Endothelial cell of umbilical vein (primary cell): ENCODE results near the gene CCDC117. TPM values are rescaled to one million over a fixed set of nuclear protein-coding genes. Genes with fewer than 3 reads are reported as not detected.

ENCODE experiments used
- BruUV-seq: library from RNA; stranded (reverse); fragments of 400-500 nt; replicated peaks from 2 replicates; lab custom pipeline; 2021; lab: Mats Ljungman, UMichigan
- CTCF ChIA-PET: fragments of 300-600, 350-600 bp; sonication (Branson Sonifier 250); formaldehyde crosslinking; loops from one replicate; lab custom pipeline; 2021; ENCODE audit warnings: antibody characterized with exemption, inconsistent platforms; lab: Charles Lee
- POLR2A ChIA-PET: fragments of 300-600, 350-600 bp; sonication (Branson Sonifier 250); formaldehyde crosslinking; loops from one replicate; lab custom pipeline; 2021; ENCODE audit warnings: antibody characterized with exemption, inconsistent platforms; lab: Charles Lee
- DNase-seq: peaks from one replicate; pipeline ENCODE4 v3.0.0-alpha.2; 2011; ENCODE audit warnings: low read depth, low spot score
- FAIRE-seq: peaks from 2 replicates; lab custom pipeline; 2011; peaks lifted over from hg19 to GRCh38; lab: Jason Lieb, UNC
- H2AFZ ChIP-seq: 2 replicates; pipeline ENCODE4 v1.6.0; 2012; ENCODE audit warnings: low read depth, low read length, control low read depth, inconsistent platforms
- H3K27ac ChIP-seq: 2 replicates; pipeline ENCODE4 v1.5.1; 2011; ENCODE audit warnings: low read depth, mild to moderate bottlenecking, control low read depth, low read length, moderate library complexity; ENCODE audit not compliant: insufficient read depth
- H3K27me3 ChIP-seq, 2 experiments: 2 replicates each; pipeline versions ENCODE4 v1.6.0 to v1.6.1; 2011; ENCODE audit warnings: low read length in 2 of 2, mixed read lengths in 1 of 2; ENCODE audit not compliant: control insufficient read depth in 2 of 2, insufficient read depth in 2 of 2
- H3K36me3 ChIP-seq, 2 experiments: 2 replicates in 1 of 2; 3 replicates in 1 of 2; pipeline ENCODE4 v1.5.1; 2011; ENCODE audit warnings: low read length in 2 of 2, mild to moderate bottlenecking in 1 of 2, moderate library complexity in 1 of 2; ENCODE audit not compliant: control insufficient read depth in 2 of 2, insufficient read depth in 2 of 2; ENCODE audit errors: extremely low read depth in 1 of 2
- H3K4me1 ChIP-seq: 3 replicates; pipeline ENCODE4 v1.5.1; 2011; ENCODE audit warnings: mild to moderate bottlenecking, low read length; ENCODE audit not compliant: control insufficient read depth, insufficient read depth; ENCODE audit errors: extremely low read depth
- H3K4me2 ChIP-seq: 2 replicates; pipeline ENCODE4 v1.6.1; 2011; ENCODE audit warnings: low read length, control low read depth, mixed read lengths; ENCODE audit not compliant: insufficient read depth
- H3K4me3 ChIP-seq, 3 experiments: fragments of 200-600 bp in 1 of 3; sonication (generic), shearing (Covaris generic) in 1 of 3; replicated peaks in 1 of 3; 2 replicates each; pipeline ENCODE4 v1.5.1; 2011 to 2016; ENCODE audit warnings: control low read depth in 3 of 3, low read length in 3 of 3, mild to moderate bottlenecking in 2 of 3, inconsistent platforms in 1 of 3, low read depth in 1 of 3, moderate library complexity in 1 of 3; ENCODE audit not compliant: insufficient read depth in 1 of 3
- H3K79me2 ChIP-seq: 2 replicates; pipeline ENCODE4 v1.6.0; 2012; ENCODE audit warnings: low read length, inconsistent platforms; ENCODE audit not compliant: control insufficient read depth, insufficient read depth
- H3K9ac ChIP-seq: replicated peaks from 2 replicates; pipeline ENCODE3; 2011; ENCODE audit warnings: low read length, control low read depth; ENCODE audit not compliant: insufficient read depth; ENCODE audit errors: extremely low read depth
- H3K9me1 ChIP-seq: replicated peaks from 3 replicates; pipeline ENCODE4 v1.6.0; 2011; ENCODE audit warnings: mild to moderate bottlenecking, low read length; ENCODE audit not compliant: control insufficient read depth, insufficient read depth; ENCODE audit errors: extremely low read depth
- H3K9me3 ChIP-seq: replicated peaks from 2 replicates; pipeline ENCODE4 v1.5.1; 2012; ENCODE audit warnings: low read length, inconsistent platforms; ENCODE audit not compliant: control insufficient read depth, insufficient read depth
- H4K20me1 ChIP-seq: replicated peaks from 2 replicates; pipeline ENCODE3; 2011; ENCODE audit warnings: mild to moderate bottlenecking, low read length; ENCODE audit not compliant: control insufficient read depth, insufficient read depth; ENCODE audit errors: extremely low read depth
- CTCF ChIP-seq, 2 donors: IDR thresholded peaks; 1 replicate in 1 of 2; 2 replicates in 1 of 2; pipeline ENCODE4 v1.5.1; 2011; ENCODE audit warnings: low read length in 2 of 2, mild to moderate bottlenecking in 2 of 2, moderate library complexity in 2 of 2, control low read depth in 1 of 2, inconsistent platforms in 1 of 2, low read depth in 1 of 2; ENCODE audit not compliant: insufficient read depth in 1 of 2; ENCODE audit errors: extremely low read depth in 1 of 2
- EZH2 ChIP-seq: IDR thresholded peaks from 2 replicates; pipeline ENCODE4 v1.6.1; 2012; ENCODE audit warnings: borderline replicate concordance, low read depth, mild to moderate bottlenecking, moderate library complexity, low read length, inconsistent platforms; ENCODE audit not compliant: severe bottlenecking
- FOS ChIP-seq: IDR thresholded peaks from 2 replicates; pipeline ENCODE4 v1.6.1; 2011; ENCODE audit warnings: mild to moderate bottlenecking, low read length, moderate library complexity, borderline replicate concordance; ENCODE audit not compliant: insufficient read depth
- MYC ChIP-seq: IDR thresholded peaks from one replicate; pipeline ENCODE4 v1.6.1; 2011; ENCODE audit warnings: mild to moderate bottlenecking, low read depth, low read length
- POLR2A ChIP-seq: IDR thresholded peaks from 2 replicates; pipeline ENCODE4 v1.6.1; 2012; ENCODE audit warnings: low read depth, mild to moderate bottlenecking, control low read depth, low read length
- dilution Hi-C: fragments of 300-500 bp; cut with MboI; formaldehyde crosslinking; loops from one replicate; pipeline ENCODE4 v1.15.0; 2019; ENCODE audit warnings: low sequenced_read_pairs; ENCODE audit not compliant: extremely low pct_ligation_motif_present
- intact Hi-C: fragments of 100-400 bp; cut with micrococcal nuclease; formaldehyde crosslinking; loops from one replicate; pipeline ENCODE4 v1.10.0; 2022
- polyA plus RNA-seq, 4 experiments: library from polyadenylated mRNA; depleted of rRNA in 3 of 4; stranded (reverse) in 3 of 4; unstranded in 1 of 4; fragments of >200 nt; gene quantifications; 2 replicates each; pipeline versions ENCODE4 v1.2.1 to v1.2.3, GENCODE V29; 2011 to 2012; ENCODE audit warnings: missing spikeins in 1 of 4
- small RNA-seq: library from RNA; depleted of rRNA; stranded (forward); fragments of <200 nt; gene quantifications from one replicate; pipeline ENCODE3, GENCODE V24; 2012; ENCODE audit warnings: low replicate concordance, low read depth; ENCODE audit not compliant: insufficient read depth, insufficient read length
- total RNA-seq: library from RNA; stranded (reverse); gene quantifications from 2 replicates; pipeline ENCODE4 v1.2.3, GENCODE V29; 2021

The CCDC117 gene
- total and polyA plus RNA-seq, 2 donors (not counting 3 experiments of a cell fraction or from before 2014, with no cell fraction given), result 5.5 to 23.3 TPM

DNA sequence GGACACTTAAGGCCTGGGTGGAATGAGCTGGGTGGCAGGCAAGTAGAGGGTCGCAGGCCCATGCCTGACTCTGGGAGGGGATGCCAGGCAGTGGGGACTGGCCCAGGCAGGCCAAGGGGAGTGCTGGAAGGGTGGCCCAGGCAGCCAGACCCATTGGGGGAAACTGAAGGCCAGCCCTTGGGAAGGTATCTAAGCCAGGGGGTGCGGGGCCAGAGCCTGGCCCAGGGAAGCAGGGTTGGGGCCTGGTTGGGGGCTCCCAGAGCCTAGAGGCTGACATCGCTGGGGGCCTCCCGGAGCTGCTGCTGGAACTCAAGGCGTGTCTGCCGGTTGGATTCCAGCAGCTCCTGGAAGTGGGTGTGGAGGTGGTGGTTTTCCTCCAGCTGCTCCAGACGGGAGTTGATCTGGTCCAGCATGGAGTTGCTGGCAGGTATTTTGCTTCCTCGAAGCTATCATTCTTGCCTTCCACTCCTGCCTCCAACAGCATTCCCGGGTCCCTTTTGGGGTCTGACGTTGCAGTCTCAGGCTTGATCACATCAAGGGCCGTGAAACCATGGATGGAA is 63.2 kb downstream of the CCDC117 start:
- ChIA-PET POLR2A (no interaction called here), CTCF (interaction anchor here (1.1 to 1.8 kb wide), 3 partner anchors 20 to 235 kb away, joined by 3 to 9 read pairs (median 5); no protein-coding TSS in a partner anchor)
- no peak overlapping the region for H3K27ac ChIP-seq
- no peak overlapping the region for H3K4me3 ChIP-seq
- no peaks in the 10 kb centered on the region for H3K9me1 ChIP-seq
- TF ChIP-seq POLR2A, result no peak
- no peaks in the 10 kb centered on the region for H3K79me2 ChIP-seq
- H3K4me1 ChIP-seq, result no peaks in the 10 kb centered on the region
- FAIRE-seq, result no peak
- no peak overlapping the region for H2AFZ ChIP-seq
- DNase-seq, result no peak
- no peak overlapping the region for H3K4me2 ChIP-seq
- no peaks in the 10 kb centered on the region for H4K20me1 ChIP-seq
- no peaks in the 10 kb centered on the region for H3K27me3 ChIP-seq
- H3K9me3 ChIP-seq, result no peaks in the 10 kb centered on the region
- H3K36me3 ChIP-seq, result no peaks in the 10 kb centered on the region
- H3K9ac ChIP-seq, result no peak overlapping the region
- intact Hi-C loops, result no loop called here
- dilution Hi-C loops, result no loop called here
- BruUV-seq, result no TSS peak

GRCh38 chr22:28837640-28838039 is 65.1 kb downstream of the CCDC117 start:
- Histone ChIP-seq H3K9me3 (no peaks in the 10 kb centered on the region), H3K4me2 (no peak overlapping the region), H3K27me3 (no peaks in the 10 kb centered on the region), H3K36me3 (no peaks in the 10 kb centered on the region), H3K79me2 (no peaks in the 10 kb centered on the region), H3K4me3 (no peak overlapping the region), H3K9me1 (no peaks in the 10 kb centered on the region), H2AFZ (no peak overlapping the region), H3K27ac (no peak overlapping the region), H3K9ac (no peak overlapping the region), H4K20me1 (no peaks in the 10 kb centered on the region), H3K4me1 (no peaks in the 10 kb centered on the region)
- intact Hi-C loops (no loop called here), dilution Hi-C loops (no loop called here)
- ChIA-PET CTCF (interaction anchor here (0.6 to 0.7 kb wide), 2 partner anchors 8 to 47 kb away, joined by 3 read pairs; no protein-coding TSS in a partner anchor), POLR2A (no interaction called here)
- TF ChIP-seq MYC (no peak), EZH2 (no peak), FOS (no peak), CTCF (IDR thresholded peaks at IDR 0.05; ENCODE audit: extremely low read depth in 1 of 2, insufficient read depth in 1 of 2, low read depth in 1 of 2, low read length in 2 of 2) (no peak)
- BruUV-seq, result no TSS peak
- DNase-seq, result no peak
- no peak for FAIRE-seq

Small RNA genes within 50 kb of the gene (small RNA-seq; reads per million reads assigned to genes)
- gene Z93930.1, result not detected

Other genes with a start within 250 kb of the CCDC117 start
- gene TTC28, start 92.9 kb upstream of the CCDC117 start, total RNA-seq, result 45.7 and 51.1 TPM in 2 replicates
- 16.5 and 16.6 TPM in 2 replicates for gene TTC28, start 92.9 kb upstream of the CCDC117 start, polyA plus RNA-seq
- 24.6 and 27.4 TPM in 2 replicates for gene CHEK2, start 30.9 kb upstream of the CCDC117 start, total RNA-seq
- 24.9 and 31.8 TPM in 2 replicates for gene CHEK2, start 30.9 kb upstream of the CCDC117 start, polyA plus RNA-seq
- 14.1 and 20.3 TPM in 2 replicates for gene HSCB, start 30.7 kb upstream of the CCDC117 start, total RNA-seq
- 13.8 and 18.4 TPM in 2 replicates for gene HSCB, start 30.7 kb upstream of the CCDC117 start, polyA plus RNA-seq
- gene XBP1, start 27.9 kb downstream of the CCDC117 start, total RNA-seq, result 90.4 and 103 TPM in 2 replicates
- 99.5 and 102 TPM in 2 replicates for gene XBP1, start 27.9 kb downstream of the CCDC117 start, polyA plus RNA-seq
- 4.4 and 5.2 TPM in 2 replicates for gene ZNRF3, start 110.9 kb downstream of the CCDC117 start, total RNA-seq
- 2.7 and 3.4 TPM in 2 replicates for gene ZNRF3, start 110.9 kb downstream of the CCDC117 start, polyA plus RNA-seq